ENCODE results near the gene FAM151B.
"Not testable (repeated sequence)": the region's sequence is repeated elsewhere in the genome, so short reads cannot be mapped to it uniquely, and the experiment has no call there.

- TF ChIP-seq CTCF, POLR2A (IDR thresholded peaks at IDR 0.05): not testable (repeated sequence)
Measured at GRCh38 chr5:80470631-80471030, 17.3 kb upstream of the FAM151B start.
